ENCODE results near the gene KLC1.
"Not testable (repeated sequence)": the region's sequence is repeated elsewhere in the genome, so short reads cannot be mapped to it uniquely, and the experiment has no call there.

KLC1 gene

GRCh38 chr14:103626146-103626850, 2.7 kb upstream of the KLC1 start:
- no peak for DNase-seq

- DNase-seq = no peak
Measured at GRCh38 chr14:103627073-103628025, 1.7 kb upstream of the KLC1 start.

GRCh38 chr14:103628221-103628683, 759 bp upstream of the KLC1 start:
- DNase-seq = no peak

GRCh38 chr14:103629503-103630121, 601 bp downstream of the KLC1 start:
- no peak for DNase-seq

- DNase-seq = no peak
Measured at GRCh38 chr14:103630364-103631108, 1.5 kb downstream of the KLC1 start.

DNA sequence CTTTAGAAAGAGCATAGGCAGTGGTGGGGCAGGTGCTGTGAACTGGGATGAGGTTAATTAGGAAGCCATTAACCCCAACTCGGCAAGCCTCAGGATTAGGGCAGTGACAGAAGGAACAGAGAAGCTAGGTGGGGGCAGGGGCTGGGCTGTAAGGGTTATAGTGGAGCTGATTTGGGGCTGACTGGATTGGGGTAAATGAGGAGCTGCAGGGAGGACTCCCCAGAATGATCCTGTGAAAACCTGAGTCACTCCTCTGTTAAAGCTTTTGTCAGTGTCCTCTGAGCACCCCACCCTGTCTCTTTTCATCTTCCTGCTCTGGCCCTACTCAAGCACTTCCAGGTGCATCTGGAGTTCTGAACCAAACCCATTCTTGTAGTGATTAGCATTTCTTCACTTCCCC, 4.4 kb downstream of the KLC1 start:
- DNase-seq = no peak

GRCh38 chr14:103634156-103634555, 5.1 kb downstream of the KLC1 start:
- DNase-seq = no peak

GRCh38 chr14:103638594-103638993, 9.6 kb downstream of the KLC1 start:
- DNase-seq = no peak

DNA sequence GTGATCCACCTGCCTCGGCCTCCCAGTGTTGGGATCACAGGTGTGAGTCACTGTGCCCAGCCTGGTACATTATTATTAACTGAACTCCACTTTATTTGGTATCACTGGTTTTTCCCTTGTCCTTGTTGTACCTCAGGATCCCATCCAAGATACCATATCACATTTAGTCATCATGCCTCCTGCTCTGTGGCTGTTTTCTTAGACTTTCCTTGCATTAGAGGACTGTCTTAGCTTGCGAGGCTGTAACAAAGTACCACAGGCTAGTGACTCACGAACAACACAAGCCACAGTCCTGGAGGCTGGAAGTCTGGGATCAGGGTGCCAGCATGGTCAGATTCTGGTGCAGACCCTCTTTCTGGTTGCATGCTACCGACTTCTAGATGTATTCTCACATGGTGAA, 12.2 kb downstream of the KLC1 start:
- no peak for DNase-seq

- DNase-seq = no peak
Measured at GRCh38 chr14:103646189-103646588, 17.2 kb downstream of the KLC1 start.

DNA sequence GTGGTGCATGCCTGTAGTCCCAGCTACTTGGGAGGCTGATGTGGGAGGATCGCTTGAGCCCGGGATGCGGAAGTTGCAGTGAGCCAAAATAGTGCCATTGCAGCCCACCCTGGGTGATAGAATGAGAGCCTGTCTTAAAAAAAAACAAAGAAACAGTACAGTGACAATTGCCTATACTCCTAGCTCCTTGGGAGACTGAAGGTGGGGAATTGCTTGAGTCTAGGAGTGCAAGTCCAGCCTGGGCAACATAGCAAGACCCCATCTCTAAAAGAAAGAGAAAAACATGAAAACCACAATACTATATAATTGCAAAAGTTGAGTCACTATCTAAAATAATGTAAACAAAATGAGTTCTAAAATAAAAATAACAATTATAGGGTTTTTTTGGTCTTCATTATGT, 20.0 kb downstream of the KLC1 start:
- DNase-seq = no peak

DNA sequence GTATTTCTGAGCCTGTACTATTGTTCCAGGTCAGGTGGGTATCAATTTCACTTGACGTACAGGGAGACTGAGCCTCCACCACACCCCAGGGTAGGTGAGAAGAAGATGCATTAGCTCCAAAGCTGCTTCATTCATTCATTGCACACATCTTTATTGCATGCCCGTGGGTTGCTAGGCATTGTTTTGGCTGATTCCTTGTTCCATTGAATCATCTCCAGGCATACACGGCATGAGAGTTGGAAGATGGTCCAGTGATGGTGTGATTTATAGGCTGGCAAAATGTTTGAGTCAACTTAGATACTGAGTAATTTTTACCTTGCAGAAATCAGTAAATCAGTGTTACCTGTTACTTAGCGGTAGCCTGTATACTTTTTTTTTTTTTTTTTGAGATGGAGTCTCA, 21.2 kb downstream of the KLC1 start:
- DNase-seq = no peak

DNA sequence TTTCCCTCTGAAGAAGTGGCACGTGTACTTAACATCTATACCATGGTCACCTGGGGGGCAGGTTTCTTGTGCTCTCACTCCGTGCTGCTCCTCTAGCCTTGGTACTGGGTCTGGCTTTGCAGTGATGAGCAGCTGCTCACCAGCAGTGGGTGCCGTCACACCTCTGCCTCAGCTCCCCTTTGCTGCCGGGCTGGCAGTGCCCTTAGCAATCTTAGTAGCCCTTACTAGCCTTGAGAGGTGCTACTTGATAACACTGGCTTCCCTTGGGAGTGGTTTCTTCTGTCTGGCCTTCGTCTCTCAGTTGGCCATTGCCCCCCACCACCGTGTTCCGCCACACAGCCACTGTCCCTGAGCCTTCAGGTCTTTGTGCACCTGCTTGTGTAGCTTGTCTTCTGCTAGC, 22.6 kb downstream of the KLC1 start:
- no peak for DNase-seq

DNA sequence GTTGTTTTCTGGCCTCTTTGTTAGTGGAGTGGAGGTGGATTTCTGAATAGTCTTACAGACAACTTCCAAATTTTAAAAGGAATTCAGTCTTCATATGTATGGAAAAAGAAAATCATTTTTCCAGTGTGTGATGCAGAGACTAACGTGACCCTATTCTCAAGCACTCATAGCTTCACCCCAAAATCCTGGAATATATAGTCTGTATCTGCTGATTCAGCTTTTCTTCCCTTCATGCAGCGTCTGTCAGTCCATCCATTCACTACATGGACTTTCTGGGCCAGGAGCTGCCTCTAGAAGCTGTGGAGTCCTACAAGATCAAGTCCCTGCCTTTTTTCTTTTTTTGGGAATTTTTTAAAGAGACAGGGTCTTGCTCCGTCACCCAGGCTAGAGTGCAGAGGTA, 23.8 kb downstream of the KLC1 start:
- DNase-seq = no peak

DNA sequence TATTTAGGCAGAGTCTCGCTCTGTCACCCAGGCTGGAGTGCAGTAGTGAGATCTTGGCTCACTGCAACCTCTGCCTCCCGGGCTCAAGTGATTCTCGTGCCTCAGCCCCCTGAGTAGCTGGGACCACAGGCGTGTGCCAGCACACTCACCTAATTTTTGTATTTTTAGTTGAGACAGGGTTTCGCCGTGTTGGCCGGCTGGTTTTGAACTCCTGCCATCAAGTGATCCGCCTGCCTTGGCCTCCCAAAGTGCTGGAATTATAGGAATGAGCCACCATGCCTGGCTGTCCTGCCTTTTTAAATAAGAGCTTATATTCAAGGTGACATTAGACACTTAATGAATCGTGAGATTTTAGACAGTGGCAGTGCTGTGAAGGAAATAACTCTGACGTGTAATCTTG, 24.3 kb downstream of the KLC1 start:
- not testable (repeated sequence) for DNase-seq

DNA sequence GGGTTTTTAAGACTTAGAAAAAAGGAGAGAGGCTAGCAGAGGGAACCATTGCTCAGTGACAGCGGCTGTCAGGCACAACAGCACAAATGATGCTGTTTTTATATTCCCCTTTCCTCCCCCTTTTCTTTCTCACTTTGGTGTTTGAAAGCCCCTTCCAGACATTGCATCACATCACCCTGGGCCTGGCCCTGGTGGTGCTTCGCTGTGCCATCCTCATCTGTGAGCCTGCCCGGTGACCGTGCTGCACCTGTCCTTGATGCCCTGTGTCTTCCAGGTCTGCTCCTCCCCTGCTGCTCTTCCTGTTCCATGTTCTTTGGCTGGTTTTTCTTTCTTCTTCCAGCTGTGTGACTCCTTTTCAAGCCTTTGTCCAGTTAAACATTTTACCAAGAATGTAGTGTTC, 24.8 kb downstream of the KLC1 start:
- DNase-seq = no peak

DNA sequence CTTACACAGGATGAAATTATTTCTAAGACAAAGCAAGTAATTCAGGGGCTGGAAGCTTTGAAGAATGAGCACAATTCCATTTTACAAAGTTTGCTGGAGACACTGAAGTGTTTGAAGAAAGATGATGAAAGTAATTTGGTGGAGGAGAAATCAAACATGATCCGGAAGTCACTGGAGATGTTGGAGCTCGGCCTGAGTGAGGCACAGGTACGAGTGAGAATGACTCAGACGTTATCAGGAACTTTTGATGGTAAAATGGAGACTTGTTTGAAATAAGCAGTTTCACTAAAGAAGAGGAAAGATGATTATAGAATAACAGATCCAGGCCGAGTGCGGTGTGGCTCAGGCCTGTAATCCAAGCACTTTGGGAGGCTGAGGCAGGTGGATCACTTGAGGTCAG, 25.6 kb downstream of the KLC1 start:
- no peak for DNase-seq

DNA sequence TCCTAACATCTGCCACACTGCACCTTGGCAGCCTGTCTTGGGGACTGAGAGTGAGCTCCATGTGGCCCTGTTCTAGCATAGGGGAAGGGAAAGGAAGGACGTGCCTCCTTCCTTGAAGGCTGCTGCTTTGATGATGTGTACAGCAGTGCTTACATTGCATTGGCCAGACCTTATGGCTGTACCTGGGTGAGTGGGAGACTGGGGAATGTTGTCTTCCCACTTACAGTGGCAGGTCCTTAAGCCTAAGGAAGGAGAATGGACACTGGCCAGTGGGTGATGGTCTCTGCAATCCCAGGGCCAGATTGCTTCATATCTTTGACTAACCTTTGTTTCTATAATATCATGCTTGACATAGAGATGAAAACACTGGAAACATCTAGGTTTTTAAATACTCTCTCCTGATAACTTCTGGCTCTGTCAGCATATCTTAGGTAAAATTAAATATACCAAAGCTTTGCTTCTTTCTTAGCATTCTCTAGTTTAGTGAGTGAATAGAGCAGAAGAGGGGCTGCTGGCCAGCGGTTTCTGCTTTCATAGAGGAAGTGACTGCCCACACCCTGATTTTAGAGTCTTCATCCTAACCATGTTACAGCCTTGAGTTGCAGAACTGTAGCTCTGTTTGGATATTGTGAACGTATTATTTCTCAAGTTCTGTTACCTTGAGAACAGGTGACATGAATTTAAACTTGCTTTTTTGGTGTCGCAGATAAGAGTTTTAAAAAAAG, 27.2 kb downstream of the KLC1 start:
- DNase-seq = no peak

DNA sequence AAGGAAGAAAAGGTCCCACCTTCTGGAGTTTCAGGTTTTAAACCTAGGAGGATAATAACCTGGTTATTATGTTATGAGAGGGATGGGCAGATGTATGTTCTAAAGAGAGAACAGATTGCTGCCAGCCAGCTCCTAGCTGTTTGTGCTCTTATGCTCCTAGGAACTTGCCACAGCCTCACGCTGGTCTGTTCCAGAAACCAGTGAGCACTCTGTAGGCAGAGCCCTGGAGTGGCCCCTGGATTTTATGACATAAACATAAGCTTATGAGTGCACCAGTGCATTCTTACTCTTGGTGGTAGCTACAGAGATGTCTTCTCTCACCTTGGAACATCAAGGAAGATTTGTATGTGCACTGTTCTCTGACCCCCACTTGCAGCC, 27.7 kb downstream of the KLC1 start:
- DNase-seq = no peak

DNA sequence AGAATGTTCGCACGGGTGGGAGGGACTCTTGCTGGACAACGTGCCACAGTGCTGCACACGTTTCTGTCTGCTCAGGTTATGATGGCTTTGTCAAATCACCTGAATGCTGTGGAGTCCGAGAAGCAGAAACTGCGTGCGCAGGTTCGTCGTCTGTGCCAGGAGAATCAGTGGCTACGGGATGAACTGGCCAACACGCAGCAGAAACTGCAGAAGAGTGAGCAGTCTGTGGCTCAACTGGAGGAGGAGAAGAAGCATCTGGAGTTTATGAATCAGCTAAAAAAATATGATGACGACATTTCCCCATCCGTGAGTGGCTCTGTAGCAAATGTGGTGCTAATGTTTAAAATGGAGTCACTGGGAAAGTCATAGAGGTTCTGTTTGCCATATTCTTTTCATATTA, 28.5 kb downstream of the KLC1 start:
- no peak for DNase-seq

DNA sequence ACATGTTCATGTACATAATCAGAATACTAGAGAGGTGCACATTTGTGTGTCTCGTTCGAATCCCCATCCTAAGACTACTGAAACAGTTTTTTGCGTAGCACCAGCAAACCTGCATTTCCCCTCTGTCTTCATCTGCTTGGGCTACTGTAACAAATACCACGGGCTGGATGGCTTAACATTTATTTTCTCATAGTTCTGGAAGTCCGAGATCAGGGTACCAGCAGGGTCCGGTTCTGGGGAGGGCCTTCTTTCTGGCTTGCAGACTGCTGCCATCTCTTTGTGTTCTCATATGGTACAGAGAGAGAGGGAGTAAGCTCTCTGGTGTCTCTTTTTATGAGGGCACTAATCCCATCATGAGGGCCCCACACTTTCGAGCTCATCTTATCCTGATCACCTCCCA, 30.6 kb downstream of the KLC1 start:
- DNase-seq = no peak

GRCh38 chr14:103662029-103662428, 33.0 kb downstream of the KLC1 start:
- DNase-seq = no peak

Measured in activated T-cell treated with anti-CD3 and anti-CD28 coated beads for 4 hours (primary cell).